Tongue (tissue), 2 donors: ENCODE results near the gene C1orf146. TPM values are rescaled to one million over a fixed set of nuclear protein-coding genes. Genes with fewer than 3 reads are reported as not detected.
"Not testable (repeated sequence)": the region's sequence is repeated elsewhere in the genome, so short reads cannot be mapped to it uniquely, and the experiment has no call there.

Experiments used
- DNase-seq: peaks from one replicate; pipeline ENCODE4 v3.0.0-alpha.2; 2015
- total RNA-seq: library from RNA; depleted of rRNA; stranded (reverse); fragments of >200 nt; gene quantifications from one replicate; pipeline ENCODE4 v1.2.3, GENCODE V29; 2014

Gene C1orf146
- total RNA-seq, 1 donor from 2014 or later, result not detected

DNA sequence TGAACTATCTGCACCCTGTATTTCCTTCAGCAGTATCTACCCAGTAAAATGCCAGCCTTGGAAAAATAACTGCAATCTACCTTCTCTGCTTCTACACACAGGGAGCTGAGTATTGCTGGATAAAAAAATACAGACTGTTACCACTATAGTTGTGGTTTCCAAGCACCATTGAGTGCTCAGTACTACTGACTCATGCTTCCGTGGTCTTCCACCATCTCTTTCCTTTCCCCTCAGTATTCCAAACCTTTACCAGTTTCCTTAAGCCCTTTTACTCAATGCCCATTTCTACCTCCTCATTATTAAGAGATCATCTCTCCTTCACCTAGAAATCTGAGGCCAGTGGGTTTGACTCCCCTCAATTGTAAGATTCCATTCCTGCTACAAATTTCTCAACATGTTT, 57.2 kb downstream of the C1orf146 start:
- no peak for DNase-seq

DNA sequence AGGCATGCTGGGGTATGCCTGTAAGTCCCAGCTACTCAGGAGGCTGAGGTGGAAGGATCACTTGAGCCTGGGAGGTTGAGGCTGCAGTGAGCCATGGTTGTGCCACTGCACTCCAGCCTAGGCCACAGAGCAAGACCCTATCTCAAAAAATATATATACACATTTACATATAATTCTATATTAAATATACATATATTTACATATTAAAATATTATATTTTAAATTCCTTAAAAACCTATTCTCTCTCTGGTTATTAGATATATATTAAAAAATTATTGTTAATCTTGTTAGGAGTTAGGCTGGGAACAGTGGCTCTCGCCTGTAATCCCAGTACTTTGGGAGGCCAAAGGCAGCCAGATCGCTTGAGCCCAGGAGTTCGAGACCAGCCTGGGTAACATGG, 58.4 kb downstream of the C1orf146 start:
- DNase-seq, result no peak

DNA sequence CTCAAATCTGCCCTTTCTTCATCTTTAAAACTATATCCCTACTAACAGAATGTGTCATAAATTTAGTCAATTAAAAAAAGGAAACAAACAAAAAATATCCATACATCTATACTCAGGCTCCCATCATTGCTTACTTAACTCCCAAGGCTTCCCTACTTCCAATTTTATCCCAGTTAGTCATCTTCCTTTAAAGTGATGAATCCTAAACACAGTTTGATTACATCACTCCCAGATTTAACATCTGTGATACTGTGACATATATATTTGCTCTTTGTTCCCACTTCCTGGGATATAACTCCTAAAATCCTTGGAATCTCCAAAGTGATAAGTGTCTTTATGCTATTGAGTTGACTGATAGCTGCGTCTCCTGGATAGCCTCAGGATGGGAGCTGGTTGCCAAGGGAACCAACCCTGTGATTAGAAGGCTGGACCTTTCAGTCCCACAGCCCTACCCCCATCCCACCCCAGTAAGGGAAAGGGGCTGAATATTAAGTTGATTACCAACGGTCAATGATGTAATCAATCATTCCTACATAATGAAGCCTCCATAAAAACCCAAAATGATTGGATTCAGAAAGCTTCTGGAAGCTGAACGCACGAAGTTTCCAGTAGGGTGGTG, 59.5 kb downstream of the C1orf146 start:
- DNase-seq, result no peak

DNA sequence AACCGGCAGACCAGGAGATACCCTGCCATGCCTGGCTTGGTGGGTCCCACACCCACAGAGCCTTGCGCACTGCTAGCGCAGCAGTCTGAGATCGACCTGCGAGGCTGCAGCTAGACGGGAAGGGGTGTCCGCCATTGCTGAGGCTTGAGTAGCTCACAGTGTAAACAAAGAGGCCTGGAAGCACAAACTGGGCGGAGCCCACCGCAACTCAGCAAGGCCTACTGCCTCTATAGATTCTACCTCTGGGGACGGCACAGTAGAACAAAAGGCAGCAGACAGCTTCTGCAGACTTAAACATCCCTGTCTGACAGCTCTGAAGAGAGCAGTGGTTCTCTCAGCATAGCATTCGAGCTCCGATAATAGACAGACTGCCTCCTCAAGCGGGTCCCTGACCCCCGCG, 62.1 kb downstream of the C1orf146 start:
- not testable (repeated sequence) for DNase-seq

DNA sequence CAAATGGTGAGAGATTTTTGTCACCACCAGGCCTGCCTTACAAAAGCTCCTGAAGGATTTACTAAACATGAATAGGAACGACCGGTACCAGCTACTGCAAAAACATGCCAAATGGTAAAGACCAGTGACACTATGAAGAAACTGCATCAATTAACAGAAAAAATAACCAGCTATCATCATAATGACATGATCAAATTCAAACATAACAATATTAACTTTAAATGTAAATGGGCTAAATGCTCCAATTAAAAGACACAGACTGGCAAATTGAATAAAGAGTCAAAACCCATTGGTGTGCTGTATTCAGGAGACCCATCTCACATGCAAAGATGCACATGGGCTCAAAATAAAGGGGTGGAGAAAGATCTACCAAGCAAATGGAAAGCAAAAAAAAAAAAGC, 63.7 kb downstream of the C1orf146 start:
- DNase-seq, result not testable (repeated sequence)

DNA sequence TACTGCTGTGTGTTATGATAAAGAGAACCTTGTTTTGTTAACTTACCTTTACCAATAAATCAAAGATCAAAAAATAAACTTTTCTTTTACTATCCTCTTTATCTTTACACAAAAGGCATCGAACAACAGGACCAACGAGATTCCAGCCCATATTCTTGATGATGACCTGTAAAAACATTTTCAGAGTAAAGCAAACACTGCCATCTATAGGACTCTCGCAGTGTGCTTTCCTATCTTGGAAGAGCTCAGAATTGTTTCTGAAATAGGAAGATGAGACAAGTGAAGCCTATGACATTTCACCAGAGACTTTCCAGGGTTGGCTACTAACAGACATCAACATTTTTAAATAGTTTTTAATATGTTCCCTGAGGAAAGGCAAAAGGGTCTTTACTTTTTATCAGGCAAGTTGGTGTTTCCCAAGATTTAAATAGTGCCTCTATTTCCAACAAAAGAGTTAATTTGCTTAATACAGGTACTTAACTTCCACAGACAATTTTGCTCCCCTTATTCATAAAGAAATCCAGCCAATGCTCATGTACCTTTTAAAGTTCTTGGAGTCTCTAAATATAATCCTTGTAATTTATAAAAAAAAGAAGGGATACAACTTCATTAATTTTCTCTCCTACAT, 73.8 kb downstream of the C1orf146 start:
- peak; percentile 73 for DNase-seq

Other genes starting within 250 kb of the C1orf146 start
- gene EPHX4, start 187.9 kb upstream of the C1orf146 start, total RNA-seq, result 0.41 TPM
- gene SETSIP, start 142.5 kb upstream of the C1orf146 start, total RNA-seq, result not detected
- 8.1 TPM for gene BTBD8, start 137.6 kb upstream of the C1orf146 start, total RNA-seq
- gene GLMN, start 81.1 kb downstream of the C1orf146 start, total RNA-seq, result 17.6 TPM
- gene RPAP2, start 81.1 kb downstream of the C1orf146 start, total RNA-seq, result 19.0 TPM